Ovary (tissue), 9 donors: Measurements from ENCODE around the gene CPXM2. TPM values are rescaled to one million over a fixed set of nuclear protein-coding genes. Genes with fewer than 3 reads are reported as not detected.

Experiments used
- DNase-seq, 5 donors: peaks; one replicate each; pipeline ENCODE4 v3.0.0-alpha.2; 2019 to 2020
- H3K27ac ChIP-seq, 2 donors: fragments of 200-600 bp; one replicate each; pipeline versions ENCODE4 v1.5.1 to v1.8.0; 2019 to 2022
- H3K27me3 ChIP-seq: fragments of 200-600 bp; one replicate; pipeline ENCODE4 v1.8.0; 2022
- H3K36me3 ChIP-seq: fragments of 200-600 bp; sonication (generic); one replicate; pipeline ENCODE4 v1.5.1; 2019
- H3K4me1 ChIP-seq: one replicate; pipeline ENCODE4 v1.8.1; 2013; ENCODE audit warnings: mild to moderate bottlenecking, moderate library complexity; ENCODE audit not compliant: insufficient read depth
- H3K4me3 ChIP-seq: fragments of 200-600 bp; sonication (generic); one replicate; pipeline ENCODE4 v1.5.1; 2017
- H3K9me3 ChIP-seq, 2 donors: fragments of 200-600 bp in 1 of 2; sonication (generic) in 1 of 2; one replicate each; pipeline versions ENCODE4 v1.5.1 to v1.8.1; 2013 to 2019; ENCODE audit warnings: mild to moderate bottlenecking in 1 of 2, moderate library complexity in 1 of 2
- CTCF ChIP-seq, 3 donors: fragments of 450-650 bp in 2 of 3; fragments of 200-600 bp in 1 of 3; IDR thresholded peaks; one replicate each; pipeline versions ENCODE4 v1.5.1 to v1.8.0; 2016 to 2022; ENCODE audit warnings: antibody characterized with exemption in 3 of 3, mild to moderate bottlenecking in 1 of 3
- EP300 ChIP-seq: sonication (generic); formaldehyde crosslinking; IDR thresholded peaks from one replicate; pipeline ENCODE4 v1.6.1; 2017; ENCODE audit warnings: antibody characterized with exemption
- POLR2A ChIP-seq: fragments of 450-650 bp; IDR thresholded peaks from one replicate; pipeline ENCODE4 v1.6.1; 2017; ENCODE audit warnings: antibody characterized with exemption, mild to moderate bottlenecking, moderate library complexity
- WGBS, 3 donors: extraction: QIAGEN DNeasy Blood & Tissue Kit in 1 of 3; methylation state at CpG; one replicate each; pipeline versions ENCODE4 v1.1.5 to v1.1.7; 2013 to 2017; 5-methylcytosine and 5-hydroxymethylcytosine counted together
- intact Hi-C, 4 donors: fragments of 100-400 bp; cut with DNase I; formaldehyde crosslinking; loops; one replicate each; pipeline versions ENCODE4 v1.11.0 to v1.15.1; 2022 to 2023
- polyA plus RNA-seq, 2 donors: library from polyadenylated mRNA; stranded (reverse); fragments of 200-250 nt in 1 of 2; fragments of 350-450 nt in 1 of 2; fragmentation: Illumina TruSeq in 1 of 2; extraction: RNeasy Lipid Tissue Mini Kit (QIAGEN cat#74804) in 1 of 2; gene quantifications; one replicate each; pipeline ENCODE4 v1.2.3, GENCODE V29; 2013 to 2014
- total RNA-seq, 7 donors: library from RNA; depleted of rRNA in 2 of 7; stranded (reverse); fragments of >200 nt in 2 of 7; fragmentation: NEBNext Ultra II Directional in 3 of 7; extraction: Animal tissue kit (Norgen Biotek cat#: 25700) in 3 of 7; gene quantifications; one replicate each; pipeline versions ENCODE4 v1.1.0 to v1.2.4, GENCODE V29; 2016 to 2023
- donor health status: DM: no; HTN: no; CAD: no; lungs with moderate emphysema.
- donor health status: DM: no; HTN: no; CAD: no.
- donor health status: Bipolar disorder and iron deficiency.
- donor health status: DM: yes; HTN: yes; CAD: no.
- donor health status: DM: no; HTN: no; CAD: no.
- donor health status: DM: yes; HTN: yes; CAD: no.

Gene CPXM2
- total and polyA plus RNA-seq, 9 donors, result 5.5 to 66.0 (median 13.3) TPM

- TF ChIP-seq CTCF (IDR thresholded peaks at IDR 0.05), result no peak
- TF ChIP-seq EP300, result no peak
- TF ChIP-seq POLR2A, result no peak
- no peak for DNase-seq
- Histone ChIP-seq H3K27me3 (no peaks in the 10 kb centered on the region), H3K36me3 (no peaks in the 10 kb centered on the region), H3K27ac (no peak overlapping the region), H3K4me3 (no peak overlapping the region), H3K4me1 (no peaks in the 10 kb centered on the region), H3K9me3 (no peaks in the 10 kb centered on the region)
- WGBS, 3 donors, result 93 to 96% (median 94%) methylated on average over 10 of the region's 10 CpGs
- intact Hi-C loops, result no loop called here
Measured at GRCh38 chr10:123882681-123883445, 8.7 kb downstream of the CPXM2 start.

GRCh38 chr10:123882177-123882576 is 9.4 kb downstream of the CPXM2 start:
- Histone ChIP-seq H3K4me1 (no peaks in the 10 kb centered on the region), H3K4me3 (no peak overlapping the region), H3K27ac (no peak overlapping the region), H3K36me3 (no peaks in the 10 kb centered on the region), H3K27me3 (no peaks in the 10 kb centered on the region), H3K9me3 (no peaks in the 10 kb centered on the region)
- TF ChIP-seq POLR2A (no peak), EP300 (no peak), CTCF (IDR thresholded peaks at IDR 0.05) (no peak)
- no peak for DNase-seq
- 25 to 31% (median 27%) methylated on average over 4 of the region's 4 CpGs for WGBS, 3 donors
- intact Hi-C loops, result no loop called here

GRCh38 chr10:123879606-123880257 is 11.9 kb downstream of the CPXM2 start:
- Histone ChIP-seq H3K4me1 (no peaks in the 10 kb centered on the region), H3K27me3 (no peaks in the 10 kb centered on the region), H3K36me3 (no peaks in the 10 kb centered on the region), H3K4me3 (no peak overlapping the region), H3K27ac (no peak overlapping the region), H3K9me3 (no peaks in the 10 kb centered on the region)
- WGBS, 3 donors, result 81 to 86% (median 83%) methylated on average over 10 of the region's 10 CpGs
- TF ChIP-seq POLR2A, result no peak
- intact Hi-C loops, result no loop called here
- DNase-seq, result no peak

GRCh38 chr10:123878666-123879303 is 12.8 kb downstream of the CPXM2 start:
- intact Hi-C loops, result no loop called here
- Histone ChIP-seq H3K27ac (no peak overlapping the region), H3K27me3 (no peaks in the 10 kb centered on the region), H3K4me3 (no peak overlapping the region), H3K9me3 (no peaks in the 10 kb centered on the region), H3K36me3 (no peaks in the 10 kb centered on the region), H3K4me1 (no peaks in the 10 kb centered on the region)
- TF ChIP-seq POLR2A (no peak), CTCF (IDR thresholded peaks at IDR 0.05) (no peak), EP300 (no peak)
- WGBS, 3 donors, result 74 to 89% (median 79%) methylated on average over 7 of the region's 7 CpGs
- no peak for DNase-seq
